Panc1 (cell line): ENCODE measurements around the gene LRRC4. TPM values are rescaled to one million over a fixed set of nuclear protein-coding genes. Genes with fewer than 3 reads are reported as not detected.

Experiments
- ATAC-seq: fragments of 200-7000 bp; cut with Tn5 transposase; 2 replicates; pipeline ENCODE4 v1.9.1; 2020; ENCODE audit warnings: mild to moderate bottlenecking, moderate library complexity
- BruUV-seq: library from RNA; stranded (reverse); fragments of 400-500 nt; replicated peaks from 2 replicates; lab custom pipeline; 2021; lab: Mats Ljungman, UMichigan
- CTCF ChIA-PET: fragments of 300-600 bp; sonication (Branson Sonifier 250); formaldehyde crosslinking; loops from one replicate; lab custom pipeline; 2022; ENCODE audit warnings: antibody characterized with exemption; lab: Charles Lee
- POLR2A ChIA-PET: fragments of 300-600 bp; sonication (Branson Sonifier 250); formaldehyde crosslinking; loops from one replicate; lab custom pipeline; 2022; ENCODE audit warnings: antibody characterized with exemption; lab: Charles Lee
- DNase-seq: peaks from one replicate; pipeline ENCODE4 v3.0.0-alpha.2; 2010; ENCODE audit warnings: low read depth, low spot score
- H3K27ac ChIP-seq: 2 replicates; pipeline ENCODE4 v1.5.1; 2011; ENCODE audit warnings: mild to moderate bottlenecking, low read length, inconsistent platforms
- H3K27me3 ChIP-seq: fragments of 200-500 bp; sonication (Bioruptor generic); 2 replicates; pipeline ENCODE4 v1.6.0; 2014; ENCODE audit warnings: low read length, inconsistent platforms; ENCODE audit not compliant: control insufficient read depth, insufficient read depth
- H3K36me3 ChIP-seq: fragments of 200-500 bp; sonication (Bioruptor generic); 2 replicates; pipeline ENCODE4 v1.5.1; 2014; ENCODE audit warnings: inconsistent platforms, mild to moderate bottlenecking, low read length, moderate library complexity; ENCODE audit not compliant: control insufficient read depth, insufficient read depth
- H3K4me1 ChIP-seq: 2 replicates; pipeline ENCODE4 v1.5.1; 2011; ENCODE audit warnings: inconsistent platforms, mild to moderate bottlenecking, low read length, moderate library complexity; ENCODE audit not compliant: control insufficient read depth, insufficient read depth
- H3K4me3 ChIP-seq, 2 experiments: 2 replicates each; pipeline ENCODE4 v1.5.1; 2011 to 2012; ENCODE audit warnings: low read depth in 2 of 2, low read length in 2 of 2, mild to moderate bottlenecking in 2 of 2, inconsistent platforms in 1 of 2, moderate library complexity in 1 of 2
- H3K9me3 ChIP-seq: fragments of 200-500 bp; sonication (Bioruptor generic); 2 replicates; pipeline ENCODE4 v1.5.1; 2014; ENCODE audit warnings: low read depth, mild to moderate bottlenecking, inconsistent platforms, low read length, moderate library complexity; ENCODE audit not compliant: control insufficient read depth, insufficient read depth
- POLR2AphosphoS5 ChIP-seq: IDR thresholded peaks from 2 replicates; pipeline ENCODE4 v1.6.1; 2012; ENCODE audit warnings: mild to moderate bottlenecking, low read depth, low read length, moderate library complexity
- SIN3A ChIP-seq: IDR thresholded peaks from 2 replicates; pipeline ENCODE4 v1.6.1; 2012; ENCODE audit warnings: low read depth, mild to moderate bottlenecking, low read length, moderate library complexity, borderline replicate concordance; ENCODE audit not compliant: insufficient read depth
- TCF7L2 ChIP-seq: IDR thresholded peaks from 2 replicates; pipeline ENCODE4 v1.6.1; 2011; ENCODE audit warnings: mild to moderate bottlenecking, low read depth, low read length, inconsistent platforms
- in situ Hi-C: cut with HindIII; loops from 2 replicates; pipeline ENCODE4 v1.10.0; 2016; ENCODE audit warnings: low sequenced_read_pairs, low pct_unique_long_range_greater_than_20kb
- intact Hi-C: fragments of 100-400 bp; cut with micrococcal nuclease; formaldehyde crosslinking; loops from one replicate; pipeline ENCODE4 v1.10.0; 2022; ENCODE audit not compliant: unreplicated experiment
- total RNA-seq: library from RNA; stranded (reverse); gene quantifications from one replicate; pipeline ENCODE4 v1.2.1, GENCODE V29; 2021; ENCODE audit not compliant: unreplicated experiment
- TF ChIP-seq, protein P1 (sequence below), 2 experiments: IDR thresholded peaks; 2 replicates each; pipeline ENCODE4 v1.6.1; 2011 to 2012; ENCODE audit warnings: low read depth in 2 of 2, control low read depth in 1 of 2, low read length in 1 of 2, mild to moderate bottlenecking in 1 of 2, moderate library complexity in 1 of 2; ENCODE audit not compliant: insufficient read depth in 1 of 2
- TF ChIP-seq, protein P2 (sequence below): fragments of 450-650 bp; IDR thresholded peaks from 2 replicates; pipeline ENCODE4 v1.5.1; 2017; ENCODE audit warnings: mild to moderate bottlenecking

Gene LRRC4
- total RNA-seq, 1 experiment from 2014 or later = not detected

DNA sequence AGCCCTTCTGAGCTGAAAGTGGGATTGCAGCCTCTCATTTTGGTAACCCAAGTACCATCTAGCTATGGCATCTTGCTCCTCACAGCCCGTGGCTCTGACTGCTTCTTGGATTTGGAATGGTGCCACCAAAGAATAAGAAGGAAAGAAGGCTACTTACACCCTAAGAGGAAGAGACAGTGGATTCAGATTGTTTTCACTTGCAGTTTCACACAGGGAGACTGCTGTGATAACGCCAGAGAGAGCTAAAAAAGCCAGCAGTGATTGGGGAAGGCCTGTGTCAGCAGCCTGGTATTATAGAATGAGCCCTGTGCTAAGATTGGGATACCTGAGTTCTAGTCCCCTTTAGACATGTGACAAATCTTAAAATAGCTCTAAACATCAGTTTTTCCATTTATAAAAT, 3.6 kb upstream of the LRRC4 start:
- Histone ChIP-seq H3K27me3 (no peaks in the 10 kb centered on the region), H3K27ac (no peak overlapping the region), H3K4me3 (no peak overlapping the region), H3K36me3 (no peaks in the 10 kb centered on the region), H3K9me3 (no peaks in the 10 kb centered on the region), H3K4me1 (no peaks in the 10 kb centered on the region)
- DNase-seq = no peak
- ATAC-seq = no peak
- in situ Hi-C loops (no loop called here), intact Hi-C loops (no loop called here)
- ChIA-PET POLR2A (interaction anchor here (0.6 kb wide), 1 partner anchor 161 kb away, joined by 3 read pairs; no protein-coding TSS in a partner anchor), CTCF (interaction anchor here (1.9 kb wide), 1 partner anchor 175 kb away, joined by 8 read pairs; no protein-coding TSS in a partner anchor)
- TF ChIP-seq TCF7L2 (no peak), POLR2AphosphoS5 (no peak), SIN3A (no peak)
- TF ChIP-seq, protein P1, sequence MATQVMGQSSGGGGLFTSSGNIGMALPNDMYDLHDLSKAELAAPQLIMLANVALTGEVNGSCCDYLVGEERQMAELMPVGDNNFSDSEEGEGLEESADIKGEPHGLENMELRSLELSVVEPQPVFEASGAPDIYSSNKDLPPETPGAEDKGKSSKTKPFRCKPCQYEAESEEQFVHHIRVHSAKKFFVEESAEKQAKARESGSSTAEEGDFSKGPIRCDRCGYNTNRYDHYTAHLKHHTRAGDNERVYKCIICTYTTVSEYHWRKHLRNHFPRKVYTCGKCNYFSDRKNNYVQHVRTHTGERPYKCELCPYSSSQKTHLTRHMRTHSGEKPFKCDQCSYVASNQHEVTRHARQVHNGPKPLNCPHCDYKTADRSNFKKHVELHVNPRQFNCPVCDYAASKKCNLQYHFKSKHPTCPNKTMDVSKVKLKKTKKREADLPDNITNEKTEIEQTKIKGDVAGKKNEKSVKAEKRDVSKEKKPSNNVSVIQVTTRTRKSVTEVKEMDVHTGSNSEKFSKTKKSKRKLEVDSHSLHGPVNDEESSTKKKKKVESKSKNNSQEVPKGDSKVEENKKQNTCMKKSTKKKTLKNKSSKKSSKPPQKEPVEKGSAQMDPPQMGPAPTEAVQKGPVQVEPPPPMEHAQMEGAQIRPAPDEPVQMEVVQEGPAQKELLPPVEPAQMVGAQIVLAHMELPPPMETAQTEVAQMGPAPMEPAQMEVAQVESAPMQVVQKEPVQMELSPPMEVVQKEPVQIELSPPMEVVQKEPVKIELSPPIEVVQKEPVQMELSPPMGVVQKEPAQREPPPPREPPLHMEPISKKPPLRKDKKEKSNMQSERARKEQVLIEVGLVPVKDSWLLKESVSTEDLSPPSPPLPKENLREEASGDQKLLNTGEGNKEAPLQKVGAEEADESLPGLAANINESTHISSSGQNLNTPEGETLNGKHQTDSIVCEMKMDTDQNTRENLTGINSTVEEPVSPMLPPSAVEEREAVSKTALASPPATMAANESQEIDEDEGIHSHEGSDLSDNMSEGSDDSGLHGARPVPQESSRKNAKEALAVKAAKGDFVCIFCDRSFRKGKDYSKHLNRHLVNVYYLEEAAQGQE (IDR thresholded peaks at IDR 0.05; ENCODE audit: insufficient read depth in 1 of 2, low read depth in 2 of 2, low read length in 1 of 2) = no peak
- TF ChIP-seq, protein P2, sequence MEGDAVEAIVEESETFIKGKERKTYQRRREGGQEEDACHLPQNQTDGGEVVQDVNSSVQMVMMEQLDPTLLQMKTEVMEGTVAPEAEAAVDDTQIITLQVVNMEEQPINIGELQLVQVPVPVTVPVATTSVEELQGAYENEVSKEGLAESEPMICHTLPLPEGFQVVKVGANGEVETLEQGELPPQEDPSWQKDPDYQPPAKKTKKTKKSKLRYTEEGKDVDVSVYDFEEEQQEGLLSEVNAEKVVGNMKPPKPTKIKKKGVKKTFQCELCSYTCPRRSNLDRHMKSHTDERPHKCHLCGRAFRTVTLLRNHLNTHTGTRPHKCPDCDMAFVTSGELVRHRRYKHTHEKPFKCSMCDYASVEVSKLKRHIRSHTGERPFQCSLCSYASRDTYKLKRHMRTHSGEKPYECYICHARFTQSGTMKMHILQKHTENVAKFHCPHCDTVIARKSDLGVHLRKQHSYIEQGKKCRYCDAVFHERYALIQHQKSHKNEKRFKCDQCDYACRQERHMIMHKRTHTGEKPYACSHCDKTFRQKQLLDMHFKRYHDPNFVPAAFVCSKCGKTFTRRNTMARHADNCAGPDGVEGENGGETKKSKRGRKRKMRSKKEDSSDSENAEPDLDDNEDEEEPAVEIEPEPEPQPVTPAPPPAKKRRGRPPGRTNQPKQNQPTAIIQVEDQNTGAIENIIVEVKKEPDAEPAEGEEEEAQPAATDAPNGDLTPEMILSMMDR = no peak
- BruUV-seq = no TSS peak

DNA sequence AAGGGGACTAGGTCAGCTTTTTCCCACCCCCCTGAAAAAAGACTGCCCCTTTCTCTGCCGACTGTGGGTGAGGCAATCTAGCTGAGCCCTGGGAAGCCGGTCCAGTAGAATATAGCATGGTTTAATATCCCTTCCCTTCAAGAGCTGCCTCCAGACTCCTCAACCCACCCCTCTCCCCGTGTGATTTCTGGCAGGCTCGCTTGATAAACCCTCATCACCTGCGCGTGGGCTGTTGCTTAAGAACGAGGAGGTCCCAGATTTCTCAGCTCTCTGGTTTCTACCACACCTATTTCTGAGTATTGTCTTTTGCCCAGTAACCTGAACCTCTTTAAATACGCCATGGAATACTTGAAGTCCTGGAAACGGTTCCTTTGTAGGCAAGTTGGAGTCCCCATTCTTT, 2.0 kb upstream of the LRRC4 start:
- intact Hi-C loops (no loop called here), in situ Hi-C loops (no loop called here)
- BruUV-seq = no TSS peak
- ChIA-PET CTCF (no interaction called here), POLR2A (no interaction called here)
- Histone ChIP-seq H3K36me3 (no peaks in the 10 kb centered on the region), H3K4me3 (no peak overlapping the region), H3K27ac (no peak overlapping the region), H3K4me1 (no peaks in the 10 kb centered on the region), H3K9me3 (no peaks in the 10 kb centered on the region), H3K27me3 (no peaks in the 10 kb centered on the region)
- TF ChIP-seq POLR2AphosphoS5 (no peak), TCF7L2 (no peak), SIN3A (no peak)
- TF ChIP-seq, protein P2 = no peak
- TF ChIP-seq, protein P1 (IDR thresholded peaks at IDR 0.05; ENCODE audit: insufficient read depth in 1 of 2, low read depth in 2 of 2, low read length in 1 of 2) = no peak
- ATAC-seq (no peak), DNase-seq (no peak)
